Frontal cortex (tissue), 4 donors: ENCODE measurements around the gene IFNGR2. TPM values are rescaled to one million over a fixed set of nuclear protein-coding genes. Genes with fewer than 3 reads are reported as not detected.
"Not testable (repeated sequence)": the region's sequence is repeated elsewhere in the genome, so short reads cannot be mapped to it uniquely, and the experiment has no call there.

Experiments used
- DNase-seq, 2 donors: peaks; one replicate each; pipeline ENCODE4 v3.0.0; 2012; ENCODE audit warnings: low spot score in 2 of 2
- FAIRE-seq: peaks from 2 replicates; lab custom pipeline; 2012; peaks lifted over from hg19 to GRCh38; lab: Jason Lieb, UNC
- total RNA-seq: library from RNA; depleted of rRNA; stranded (reverse); fragments of >200 nt; gene quantifications from one replicate; pipeline ENCODE4 v1.2.3, GENCODE V29; 2014
- donor health status: control.
- donor health status: control.
- donor health status: control.

The IFNGR2 gene
- total RNA-seq, 1 donor from 2014 or later = 60.3 TPM

DNA sequence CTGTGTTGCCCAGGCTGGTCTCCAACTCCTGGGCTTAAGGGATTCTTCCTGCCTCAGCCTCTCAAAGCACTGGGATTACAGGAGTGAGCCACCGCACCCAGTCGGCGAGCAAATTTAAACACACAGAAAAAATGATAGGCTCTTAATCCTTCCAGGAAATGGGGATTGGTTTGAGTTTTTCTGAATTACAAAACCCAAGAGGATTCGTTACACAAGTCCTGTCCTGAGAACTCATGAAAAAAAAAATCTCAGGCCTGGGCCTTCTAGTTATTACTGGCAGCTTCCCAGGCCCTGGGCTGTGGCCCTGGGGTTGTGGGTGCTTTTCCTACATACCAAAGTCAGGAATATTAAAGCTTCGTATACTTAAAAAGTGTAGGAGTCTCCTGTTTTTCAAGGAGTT, 6.3 kb upstream of the IFNGR2 start:
- FAIRE-seq (no peak), DNase-seq (no peak)

DNA sequence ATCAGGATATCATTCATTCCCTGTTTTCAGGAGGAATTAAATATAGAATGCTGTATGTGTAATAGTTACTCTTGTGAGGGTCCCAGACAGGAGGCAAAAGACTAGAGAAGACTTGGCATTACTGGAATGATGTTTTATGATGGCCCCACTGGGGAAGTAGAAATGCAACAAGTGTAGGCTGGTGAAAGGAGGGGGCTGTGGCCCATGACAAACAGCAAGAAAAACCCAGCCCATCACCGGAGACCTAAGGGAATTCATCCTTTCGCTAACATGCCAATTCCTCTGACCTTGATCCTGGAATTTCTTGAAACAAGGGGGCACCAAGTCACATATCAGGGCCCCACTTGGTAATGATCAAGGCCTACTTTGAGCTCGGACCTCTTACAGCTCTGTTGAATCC, 5.5 kb upstream of the IFNGR2 start:
- no peak for FAIRE-seq
- DNase-seq = no peak

DNA sequence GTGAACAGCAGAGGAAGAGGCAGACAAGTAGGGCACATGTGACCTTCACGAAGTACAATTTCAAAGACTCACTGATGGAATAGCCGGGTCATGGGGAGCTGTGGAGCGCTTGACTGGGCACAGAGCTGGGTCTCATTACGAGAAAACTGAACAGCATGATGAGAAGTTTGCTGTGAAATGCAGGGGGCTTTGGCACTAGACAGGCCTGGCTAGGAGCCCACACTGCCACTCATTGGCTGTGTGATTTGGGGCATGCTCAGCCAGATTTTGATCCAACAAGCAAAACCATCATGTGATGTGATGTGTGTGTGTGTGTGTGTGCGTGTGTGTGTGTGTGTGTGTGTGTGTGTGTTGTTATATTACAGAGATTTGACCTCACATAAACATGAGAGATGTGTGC, 4.9 kb upstream of the IFNGR2 start:
- FAIRE-seq (no peak), DNase-seq (no peak)

DNA sequence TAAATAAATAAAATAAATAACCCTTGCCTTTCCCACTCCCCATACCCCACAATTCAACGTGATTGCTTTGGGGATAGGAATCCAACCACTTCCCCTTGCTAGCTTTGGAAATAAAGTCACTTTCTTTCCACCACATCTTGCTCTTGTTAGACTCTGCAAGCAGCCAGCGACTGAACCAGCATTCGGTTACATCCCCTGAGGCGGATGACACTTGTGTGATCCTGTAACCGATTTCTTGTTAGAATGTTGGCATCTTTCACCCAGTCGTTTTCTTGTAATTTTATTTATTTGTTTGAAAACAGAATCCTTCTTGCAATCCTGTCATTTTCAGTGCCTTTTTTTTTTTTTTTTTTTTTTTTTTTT, 1.6 kb upstream of the IFNGR2 start:
- DNase-seq (no peak), FAIRE-seq (no peak)

DNA sequence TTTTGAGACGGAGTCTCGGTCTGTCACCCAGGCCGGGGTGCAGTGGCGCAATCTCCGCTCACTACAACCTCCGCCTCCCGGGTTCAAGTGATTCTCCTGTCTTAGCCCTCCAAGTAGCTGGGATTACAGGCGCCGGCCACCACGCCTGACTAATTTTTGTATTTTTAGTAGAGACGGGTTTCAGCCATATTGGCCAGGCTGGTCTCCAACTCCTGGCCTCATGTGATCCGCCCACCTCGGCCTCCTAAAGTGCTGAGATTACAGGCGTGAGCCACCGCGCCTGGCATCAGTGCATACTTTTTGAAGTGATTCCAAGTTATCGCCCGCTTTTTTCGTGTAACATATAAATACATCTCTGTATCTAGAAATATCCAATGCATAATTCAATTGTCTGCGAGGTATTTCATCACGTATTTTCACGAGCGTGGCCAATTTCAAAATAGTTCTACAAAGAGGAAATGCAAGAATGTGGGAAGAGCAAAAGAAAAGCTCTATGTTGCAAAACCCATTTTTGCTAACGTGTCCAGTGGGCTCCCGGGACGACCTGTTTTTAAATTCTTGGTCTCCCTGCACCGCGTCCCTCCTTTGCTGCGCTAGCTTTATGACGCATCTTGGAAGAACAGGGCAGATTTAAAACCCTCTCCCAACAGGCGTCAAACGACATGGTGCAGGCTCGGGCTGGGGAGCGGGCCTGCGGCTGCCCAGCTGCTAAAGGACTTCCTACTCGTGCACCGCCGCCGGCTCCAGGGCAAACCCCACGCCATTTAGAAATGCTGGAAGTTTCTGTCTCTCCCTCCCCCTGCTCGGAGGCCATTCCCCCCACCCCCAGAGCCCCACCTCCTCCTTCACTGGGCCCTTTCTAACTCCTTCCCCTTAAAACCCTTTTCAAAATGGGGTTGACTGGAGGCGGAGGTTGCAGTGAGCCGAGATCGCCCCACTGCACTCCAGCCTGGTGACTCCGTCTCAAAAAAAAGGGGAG, 923 bp upstream of the IFNGR2 start:
- DNase-seq = peak; percentile 41 to 60
- FAIRE-seq = no peak

DNA sequence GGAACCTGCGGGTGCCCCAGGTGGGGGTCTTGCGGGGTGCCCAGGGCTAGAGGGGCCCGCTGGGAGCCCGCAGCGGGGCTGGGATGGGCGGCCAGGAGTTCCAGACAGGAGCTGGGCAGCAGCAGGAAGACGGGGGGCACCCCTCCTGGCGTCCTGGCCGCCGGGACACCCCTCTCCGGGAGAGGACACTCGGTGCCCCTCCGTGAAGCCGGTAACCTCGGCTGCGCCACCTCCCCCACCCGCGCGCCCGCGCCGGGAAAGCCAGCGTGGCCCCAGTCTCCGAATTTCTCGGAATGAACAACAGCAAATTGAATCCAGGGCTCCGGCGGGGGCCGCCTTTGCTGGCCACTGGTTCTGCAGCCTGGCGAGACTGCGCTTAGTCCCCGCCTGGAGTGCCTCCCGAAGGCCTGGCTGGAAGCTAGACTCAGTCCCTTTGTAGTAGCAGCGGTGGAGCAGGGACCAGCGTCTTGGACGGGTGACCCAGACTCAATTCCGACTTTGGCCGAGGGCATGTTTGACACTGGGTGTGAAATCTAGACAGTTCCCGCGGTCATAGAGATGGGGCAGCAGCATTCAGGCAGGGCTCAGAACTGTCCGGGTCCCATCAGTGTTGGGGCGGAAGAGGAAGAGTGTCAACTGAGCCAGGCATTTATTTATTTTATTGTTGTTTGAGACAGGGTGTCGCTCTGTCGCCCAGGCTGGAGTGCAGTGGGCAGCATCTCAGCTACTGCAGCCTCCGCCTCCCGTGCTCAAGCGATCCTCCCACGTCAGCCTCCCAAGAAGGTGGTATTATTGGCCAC, 773 bp downstream of the IFNGR2 start:
- FAIRE-seq = no peak
- peak; percentile 45 to 51 for DNase-seq

DNA sequence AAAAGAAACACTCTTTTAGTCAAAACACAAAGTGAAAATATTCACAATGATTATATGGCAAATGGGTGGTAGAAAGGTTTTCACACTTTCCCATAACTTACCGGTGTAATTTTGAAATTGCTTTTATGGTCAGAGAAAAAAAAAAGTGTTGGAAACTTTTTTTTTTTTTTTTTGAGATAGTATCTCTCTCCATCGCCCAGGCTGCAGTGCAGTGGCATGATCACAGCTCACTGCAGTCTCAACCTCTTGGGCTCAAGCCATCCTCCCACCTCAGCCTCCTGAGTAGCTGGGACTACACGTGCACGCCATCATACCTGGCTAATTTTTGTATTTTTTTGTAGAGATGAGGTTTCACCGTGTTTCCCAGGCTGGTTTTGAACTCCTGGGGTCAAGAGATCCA, 3.3 kb downstream of the IFNGR2 start:
- DNase-seq (no peak), FAIRE-seq (no peak)

DNA sequence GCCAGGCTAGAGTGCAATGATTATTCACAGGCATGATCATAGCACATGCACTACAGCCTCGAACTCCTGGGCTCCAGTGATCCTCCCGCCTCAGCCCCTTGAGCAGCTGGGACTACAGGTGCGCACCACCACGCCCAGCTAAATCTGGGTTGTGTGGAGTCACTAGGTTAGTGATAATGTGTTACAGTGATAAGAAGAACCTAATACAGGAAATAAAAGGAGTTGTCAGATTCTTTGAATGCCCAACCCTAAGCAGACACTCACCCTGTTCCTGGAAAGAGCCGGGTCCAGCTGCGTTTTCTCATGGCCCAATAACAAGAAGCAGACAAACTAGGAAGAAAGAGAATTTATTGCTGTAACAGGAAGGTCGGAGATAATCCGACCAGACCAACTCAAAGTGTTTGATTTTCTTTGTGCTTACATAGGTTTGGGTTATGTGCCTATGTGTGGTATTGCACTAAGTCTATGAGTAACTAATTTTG, 8.8 kb downstream of the IFNGR2 start:
- no peak for FAIRE-seq
- DNase-seq = no peak

DNA sequence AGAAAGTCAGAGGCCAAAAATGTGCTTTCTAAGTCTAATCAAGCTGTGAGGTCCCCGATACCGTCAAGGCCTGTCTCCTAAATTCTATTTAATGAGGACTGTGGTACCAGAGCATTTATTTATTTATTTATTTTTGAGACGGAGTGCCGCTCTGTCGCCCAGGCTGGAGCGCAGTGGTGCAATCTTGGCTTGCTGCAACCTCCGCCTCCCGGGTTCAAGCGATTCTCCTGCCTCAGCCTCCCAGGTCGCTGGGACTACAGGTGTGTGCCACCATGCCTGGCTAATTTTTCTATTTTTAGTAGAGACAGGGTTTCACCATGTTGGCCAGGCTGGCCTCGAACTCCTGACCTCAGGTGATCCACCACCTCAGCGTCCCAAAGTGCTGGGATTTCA, 9.2 kb downstream of the IFNGR2 start:
- not testable (repeated sequence) for DNase-seq, FAIRE-seq

DNA sequence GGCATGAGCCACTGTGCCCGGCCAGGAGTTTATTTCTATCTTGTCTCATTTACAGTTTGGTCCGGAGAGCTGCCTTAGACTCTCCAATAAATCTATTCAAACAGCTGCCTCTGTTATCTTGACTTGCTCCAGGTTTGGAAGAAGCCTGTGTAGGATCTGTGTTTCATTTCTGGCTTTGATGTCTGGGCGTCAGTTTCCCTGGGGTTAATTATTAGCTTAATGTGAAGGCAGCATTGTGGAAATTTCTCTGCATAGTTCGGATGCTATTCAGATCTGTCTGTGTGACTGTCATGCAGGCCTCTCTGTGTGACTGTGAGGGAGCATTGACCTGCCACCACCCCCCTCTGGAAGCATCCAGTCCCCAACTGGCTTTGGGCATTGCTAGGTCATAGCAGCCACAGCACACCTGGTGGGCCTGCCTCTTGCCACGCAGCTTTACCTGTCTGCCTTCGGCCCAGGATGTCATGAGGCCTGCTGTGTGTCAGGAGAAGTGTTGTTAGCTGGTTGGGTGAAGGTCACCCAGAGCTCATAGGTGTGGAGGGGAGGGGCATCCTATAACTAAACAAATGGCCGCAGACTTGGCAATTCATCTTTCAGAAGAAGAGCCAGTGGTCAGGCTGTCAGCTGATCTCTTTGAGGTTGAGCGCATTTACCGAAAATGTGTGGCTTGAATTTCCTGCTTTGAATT, 9.8 kb downstream of the IFNGR2 start:
- no peak for FAIRE-seq

DNA sequence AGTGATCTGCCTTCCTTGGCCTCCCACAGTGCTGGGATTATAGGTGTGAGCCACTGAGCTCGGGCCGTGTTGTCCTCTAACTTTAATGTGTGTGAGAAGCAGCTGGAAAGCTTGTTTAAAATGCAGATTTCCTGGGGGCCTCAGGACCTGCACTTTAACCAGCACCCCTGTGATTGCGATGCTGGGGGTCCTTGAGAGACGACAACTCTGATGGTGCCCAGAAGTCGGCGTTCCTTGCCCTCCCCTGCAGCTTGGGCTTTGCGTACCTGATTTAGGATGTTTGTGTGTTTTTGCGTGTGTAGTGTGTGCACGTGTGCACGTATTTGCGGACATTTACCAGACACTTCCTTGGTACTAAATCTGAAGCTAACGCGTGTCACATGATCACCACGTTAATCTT, 10.9 kb downstream of the IFNGR2 start:
- FAIRE-seq = no peak

More for the DNA sequence above, 9.8 kb downstream of the IFNGR2 start:
- DNase-seq = no peak

DNA sequence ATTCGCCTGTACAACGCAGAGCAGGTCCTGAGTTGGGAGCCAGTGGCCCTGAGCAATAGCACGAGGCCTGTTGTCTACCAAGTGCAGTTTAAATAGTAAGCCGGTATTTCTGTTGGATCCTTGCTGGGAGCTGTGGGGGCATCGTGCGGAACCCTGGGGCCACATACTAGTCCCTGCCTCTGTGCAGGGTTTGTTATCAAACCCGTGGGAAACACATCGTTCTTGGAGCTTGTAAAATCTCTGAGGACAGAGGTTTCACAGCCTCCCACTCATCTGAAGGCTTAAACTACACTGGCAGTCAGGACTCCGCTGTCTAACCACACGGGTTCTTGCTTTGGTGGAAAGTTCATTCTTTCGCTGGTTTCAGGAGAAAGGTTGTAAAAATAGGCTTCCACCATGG, 11.7 kb downstream of the IFNGR2 start:
- no peak for FAIRE-seq

More for the DNA sequence above, 10.9 kb downstream of the IFNGR2 start:
- DNase-seq = no peak

DNA sequence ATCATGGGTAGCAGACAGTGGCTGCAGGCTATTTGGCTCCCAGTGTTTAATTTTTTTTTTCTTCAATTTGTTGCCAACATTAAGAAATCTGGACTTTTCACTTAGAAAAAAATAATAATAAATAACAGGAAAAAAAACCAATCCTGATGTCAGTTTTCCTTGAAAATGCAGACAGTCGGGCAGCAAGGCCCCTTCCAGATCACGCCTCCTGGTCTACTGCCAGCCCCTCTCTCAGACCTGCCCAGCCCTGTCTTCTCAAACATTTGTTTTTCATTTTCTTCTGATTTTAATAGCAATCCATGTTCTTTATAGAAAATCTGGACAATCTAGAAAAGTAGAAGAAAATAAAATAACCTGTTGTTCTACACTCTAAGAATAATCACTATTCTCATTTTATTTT, 15.5 kb downstream of the IFNGR2 start:
- no peak for FAIRE-seq
- DNase-seq = no peak

More for the DNA sequence above, 11.7 kb downstream of the IFNGR2 start:
- DNase-seq = no peak

DNA sequence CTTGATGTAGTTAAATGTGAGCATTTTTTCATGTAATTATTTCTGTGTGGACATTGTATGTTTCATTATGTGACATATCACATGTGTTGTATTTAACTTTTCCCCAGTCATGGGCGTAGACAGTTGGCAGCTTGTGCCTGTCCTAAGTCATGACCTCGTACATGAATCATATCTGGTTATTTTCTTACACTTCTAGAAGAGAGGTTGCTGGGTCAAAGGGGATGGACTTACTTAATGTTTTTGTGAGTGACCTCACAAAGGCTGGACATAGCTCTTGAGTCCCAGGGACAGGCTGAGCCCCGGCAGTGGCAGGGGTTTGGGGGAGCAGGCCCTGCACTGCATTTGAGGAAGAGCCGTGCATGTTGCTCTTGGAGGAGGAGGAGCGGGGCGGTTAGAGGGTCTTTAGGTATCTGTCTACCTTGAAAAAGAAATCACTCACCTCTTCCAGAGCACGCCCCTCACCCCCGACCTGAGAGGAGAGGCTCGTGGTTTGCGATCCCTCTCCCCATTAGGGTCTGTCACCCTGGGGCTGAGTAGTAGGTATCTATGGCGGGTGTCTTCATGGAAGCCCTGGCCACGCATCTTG, 16.4 kb downstream of the IFNGR2 start:
- no peak for DNase-seq
- no peak for FAIRE-seq

DNA sequence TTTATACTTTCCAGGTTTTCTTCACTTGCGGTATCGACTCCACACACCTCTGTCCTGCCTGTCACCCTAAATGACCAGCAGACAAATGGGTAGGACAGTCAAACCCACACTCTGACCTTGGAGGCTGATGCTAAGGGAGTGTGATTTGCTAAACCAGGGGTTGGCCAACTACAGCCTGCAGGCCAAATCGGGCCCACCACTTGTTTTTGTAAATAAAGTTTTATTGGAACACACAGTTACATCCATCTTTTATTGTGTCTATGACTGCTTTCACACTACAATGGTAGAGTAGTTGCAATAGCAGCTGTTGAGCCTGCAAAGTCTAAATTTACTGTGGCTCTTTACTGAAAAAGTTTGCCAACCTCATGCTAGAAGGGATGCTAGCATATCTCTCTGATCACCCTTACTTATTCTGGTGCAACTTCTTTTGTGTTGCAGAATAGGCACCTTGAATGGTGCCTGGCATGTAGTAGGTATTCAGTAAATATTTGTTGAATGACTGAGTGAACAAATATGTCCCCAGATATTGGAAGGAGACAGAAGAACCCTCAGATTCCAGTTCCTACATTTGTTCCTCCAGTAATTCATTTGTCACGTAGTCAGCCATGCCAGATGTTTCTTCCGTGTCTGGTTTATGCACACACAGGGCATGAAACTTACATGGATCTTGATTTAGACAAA, 18.6 kb downstream of the IFNGR2 start:
- DNase-seq (no peak), FAIRE-seq (no peak)

DNA sequence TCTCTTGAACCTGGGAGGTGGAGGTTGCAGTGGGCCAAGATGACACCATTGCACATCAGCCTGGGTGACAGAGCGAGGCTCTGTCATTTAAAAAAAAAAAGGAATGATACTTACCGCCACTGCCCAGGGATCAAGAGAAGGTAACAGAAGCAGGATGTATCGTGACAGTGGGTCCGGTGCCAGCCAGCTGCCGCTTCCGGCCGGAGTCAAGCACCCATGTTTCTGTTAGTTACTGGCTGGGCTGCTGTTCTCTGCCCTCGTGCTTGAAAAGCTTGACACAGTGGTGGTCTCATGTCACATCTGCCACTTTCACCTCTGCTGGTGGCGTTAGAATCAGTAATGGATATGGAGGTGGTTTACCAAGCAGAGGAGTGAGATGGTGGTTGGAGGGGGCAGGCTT, 21.0 kb downstream of the IFNGR2 start:
- no peak for FAIRE-seq

DNA sequence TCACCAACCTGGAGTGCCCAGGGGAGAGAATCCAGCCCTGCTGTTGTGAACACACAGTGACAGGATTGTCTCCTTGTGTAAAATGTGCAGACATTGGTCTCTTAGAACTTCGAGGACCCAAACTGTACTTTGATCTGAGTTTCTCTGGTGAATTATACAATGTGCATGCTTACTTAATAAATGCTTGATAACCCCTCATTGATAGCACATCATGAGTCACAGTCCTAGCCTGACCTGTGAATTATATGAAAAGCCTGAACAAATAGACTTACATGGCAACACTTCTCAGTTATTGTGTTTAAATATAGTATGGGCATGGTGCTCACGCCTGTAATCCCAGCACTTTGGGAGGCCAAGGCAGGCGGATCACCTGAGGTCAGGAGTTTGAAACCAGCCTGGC, 22.6 kb downstream of the IFNGR2 start:
- no peak for DNase-seq
- no peak for FAIRE-seq

More for the DNA sequence above, 21.0 kb downstream of the IFNGR2 start:
- DNase-seq = no peak

DNA sequence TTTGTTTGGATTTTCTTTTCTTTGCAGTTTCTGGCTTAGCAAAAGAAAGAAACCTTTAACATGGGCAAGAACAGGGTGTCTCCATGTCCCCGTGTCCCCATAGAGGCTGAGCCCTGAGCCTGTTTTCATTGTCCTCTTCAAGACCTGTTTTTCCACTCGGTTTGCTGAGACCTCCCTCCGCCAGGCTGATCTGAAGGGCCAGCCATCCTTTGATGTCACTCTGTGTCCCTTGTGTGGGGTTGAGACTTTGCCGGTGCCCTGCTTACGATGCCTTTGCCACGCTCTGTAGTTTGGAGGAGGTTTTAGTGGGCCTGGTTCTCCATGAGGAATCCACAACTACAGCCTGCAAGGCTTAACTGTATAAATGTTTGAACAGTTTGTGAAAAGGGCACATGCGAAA, 23.8 kb downstream of the IFNGR2 start:
- DNase-seq (no peak), FAIRE-seq (no peak)

DNA sequence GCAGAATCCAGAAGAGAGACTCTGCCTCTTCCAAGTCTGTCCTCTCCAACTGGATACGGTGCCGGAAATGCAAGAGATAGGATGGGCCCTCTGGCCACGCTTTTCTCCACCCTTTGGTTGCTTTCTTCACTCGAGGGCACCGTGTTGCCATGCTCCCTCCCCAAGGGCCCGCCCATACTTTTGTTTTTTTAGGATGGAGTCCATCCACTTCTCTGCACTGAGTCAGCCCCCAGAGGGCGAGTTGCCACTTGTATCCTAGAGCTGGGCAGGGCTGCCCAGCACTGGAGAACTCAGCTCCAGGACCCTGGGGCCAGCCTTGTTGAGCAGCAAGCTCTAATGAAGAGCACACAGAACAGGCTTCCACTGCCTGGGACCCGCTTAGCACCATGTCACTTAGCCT, 25.5 kb downstream of the IFNGR2 start:
- DNase-seq = no peak
- no peak for FAIRE-seq
